HG02763 (cell line): ENCODE measurements around the gene ZMAT5.

ENCODE experiments used
- ATAC-seq: cut with Tn5 transposase; IDR thresholded peaks from one replicate; pipeline ENCODE4 v1.9.1; 2021; ENCODE audit warnings: mild to moderate bottlenecking, moderate library complexity; ENCODE audit not compliant: unreplicated experiment

The ZMAT5 gene

GRCh38 chr22:29693161-29693560, 73.6 kb downstream of the ZMAT5 start:
- ATAC-seq: no peak

- no peak for ATAC-seq
Observed at GRCh38 chr22:29692327-29692640, 74.5 kb downstream of the ZMAT5 start.

- ATAC-seq: no peak
Observed at GRCh38 chr22:29691636-29692326, 75.0 kb downstream of the ZMAT5 start.

- no peak for ATAC-seq
Observed at GRCh38 chr22:29690476-29690875, 76.3 kb downstream of the ZMAT5 start.

- ATAC-seq: no peak
Observed at GRCh38 chr22:29689880-29690213, 77.0 kb downstream of the ZMAT5 start.

GRCh38 chr22:29689206-29689879, 77.5 kb downstream of the ZMAT5 start:
- ATAC-seq: no peak

- ATAC-seq: no peak
Observed at GRCh38 chr22:29684244-29684643, 82.6 kb downstream of the ZMAT5 start.

GRCh38 chr22:29683536-29683935, 83.3 kb downstream of the ZMAT5 start:
- no peak for ATAC-seq
